HG03095 (cell line): ENCODE measurements around the gene MITD1.
"Not testable (repeated sequence)": the region's sequence is repeated elsewhere in the genome, so short reads cannot be mapped to it uniquely, and the experiment has no call there.

Source experiments
- ATAC-seq: cut with Tn5 transposase; IDR thresholded peaks from one replicate; pipeline ENCODE4 v1.9.1; 2021; ENCODE audit warnings: moderate library complexity; ENCODE audit not compliant: unreplicated experiment

MITD1 gene

GRCh38 chr2:99154643-99155536 is 26.0 kb downstream of the MITD1 start, which contains the start of the genes LIPT1 and TSGA10:
TSS of gene LIPT1 (plus strand) at chr2:99154967. CDS start at chr2:99161958, 6,991 bp downstream.
TSS of gene TSGA10 (minus strand) at chr2:99154942. CDS start at chr2:99109439, 45,503 bp downstream.
- ATAC-seq: peak; percentile 94

- ATAC-seq: no peak
These were observed 26.8 kb downstream of the MITD1 start for GRCh38 chr2:99153921-99154604.

GRCh38 chr2:99152199-99152895 is 28.5 kb downstream of the MITD1 start:
- ATAC-seq: no peak

- ATAC-seq: no peak
These were observed 30.2 kb downstream of the MITD1 start for GRCh38 chr2:99150706-99151105.

- ATAC-seq: peak; percentile 84
These were observed 39.4 kb downstream of the MITD1 start, which contains the start of gene C2orf15 for GRCh38 chr2:99141110-99142108. TSS of gene C2orf15 (plus strand) at chr2:99141707. CDS start at chr2:99150559, 8,852 bp downstream.

- peak; percentile 30 for ATAC-seq
These were observed 40.1 kb downstream of the MITD1 start for GRCh38 chr2:99140860-99141109.

GRCh38 chr2:99140056-99140859 is 40.6 kb downstream of the MITD1 start:
- no peak for ATAC-seq

GRCh38 chr2:99139003-99139402 is 41.9 kb downstream of the MITD1 start:
- ATAC-seq: no peak

- not testable (repeated sequence) for ATAC-seq
These were observed 45.8 kb downstream of the MITD1 start for GRCh38 chr2:99135044-99135556.

- no peak for ATAC-seq
These were observed 52.9 kb downstream of the MITD1 start for GRCh38 chr2:99127981-99128380.
